ENCODE measurements around the gene TMEM117. TPM values are rescaled to one million over a fixed set of nuclear protein-coding genes. Genes with fewer than 3 reads are reported as not detected.

Gene TMEM117
- total RNA-seq, 4 donors from 2014 or later, result 16.9 to 24.9 (median 21.1) TPM

GRCh38 chr12:44117337-44117736 is 281.5 kb downstream of the TMEM117 start:
- 97 to 100% methylated on average over 1 of the region's 1 CpG for WGBS, 2 donors
- Histone ChIP-seq H3K27ac (no peak overlapping the region), H3K4me3 (no peak overlapping the region), H3K4me1 (peaks cover 0 to 11% (median 0%) of the 10 kb centered on the region in 4 donors), H3K36me3 (no peaks in the 10 kb centered on the region), H3K9me3 (no peaks in the 10 kb centered on the region), H3K27me3 (no peaks in the 10 kb centered on the region)
- DNase-seq (ENCODE audit: low spot score in 2 of 2), result no peak
- TF ChIP-seq EP300 (IDR thresholded peaks at IDR 0.05) (no peak), POLR2A (IDR thresholded peaks at IDR 0.05) (no peak), CTCF (IDR thresholded peaks at IDR 0.05) (no peak)

GRCh38 chr12:44118946-44119345 is 283.1 kb downstream of the TMEM117 start:
- H3K27me3 ChIP-seq, result no peaks in the 10 kb centered on the region
- no peak overlapping the region for H3K27ac ChIP-seq
- H3K4me1 ChIP-seq, result peaks cover 0 to 11% (median 0%) of the 10 kb centered on the region in 4 donors
- DNase-seq (ENCODE audit: low spot score in 2 of 2), result no peak
- TF ChIP-seq POLR2A (IDR thresholded peaks at IDR 0.05) (no peak), EP300 (IDR thresholded peaks at IDR 0.05) (no peak), CTCF (IDR thresholded peaks at IDR 0.05) (no peak)
- H3K9me3 ChIP-seq, result peaks cover 0 to 13% (median 0%) of the 10 kb centered on the region in 4 donors
- H3K4me3 ChIP-seq, result no peak overlapping the region
- no peaks in the 10 kb centered on the region for H3K36me3 ChIP-seq

- 90 to 100% methylated on average over 1 of the region's 1 CpG for WGBS, 2 donors
- H3K4me1 ChIP-seq, result peaks cover 0 to 18% (median 0%) of the 10 kb centered on the region in 4 donors
- H3K27ac ChIP-seq, result no peak overlapping the region
- TF ChIP-seq POLR2A (IDR thresholded peaks at IDR 0.05), result no peak
- TF ChIP-seq CTCF (IDR thresholded peaks at IDR 0.05), result no peak
- TF ChIP-seq EP300 (IDR thresholded peaks at IDR 0.05), result no peak
- DNase-seq (ENCODE audit: low spot score in 2 of 2), result no peak
- no peaks in the 10 kb centered on the region for H3K27me3 ChIP-seq
- peaks cover 0 to 13% (median 0%) of the 10 kb centered on the region in 4 donors for H3K9me3 ChIP-seq
- H3K36me3 ChIP-seq, result no peaks in the 10 kb centered on the region
- H3K4me3 ChIP-seq, result no peak overlapping the region
Observed at GRCh38 chr12:44126806-44127205, 290.9 kb downstream of the TMEM117 start.

GRCh38 chr12:44127966-44128710 is 292.3 kb downstream of the TMEM117 start:
- WGBS, 2 donors, result 66 to 90% methylated on average over 1 of the region's 1 CpG
- Histone ChIP-seq H3K27ac (no peak overlapping the region), H3K4me3 (no peak overlapping the region), H3K4me1 (peaks cover 0 to 18% (median 0%) of the 10 kb centered on the region in 4 donors), H3K27me3 (no peaks in the 10 kb centered on the region), H3K36me3 (no peaks in the 10 kb centered on the region), H3K9me3 (peaks cover 0 to 7% (median 0%) of the 10 kb centered on the region in 4 donors)
- DNase-seq (ENCODE audit: low spot score in 2 of 2), result no peak
- TF ChIP-seq EP300 (IDR thresholded peaks at IDR 0.05), result no peak
- no peak for TF ChIP-seq CTCF (IDR thresholded peaks at IDR 0.05)
- no peak for TF ChIP-seq POLR2A (IDR thresholded peaks at IDR 0.05)

GRCh38 chr12:44143175-44143574 is 307.3 kb downstream of the TMEM117 start:
- WGBS, 2 donors, result 88 to 90% methylated on average over 3 of the region's 3 CpGs
- TF ChIP-seq EP300 (IDR thresholded peaks at IDR 0.05) (no peak), CTCF (IDR thresholded peaks at IDR 0.05) (no peak), POLR2A (IDR thresholded peaks at IDR 0.05) (no peak)
- no peak for DNase-seq (ENCODE audit: low spot score in 2 of 2)

More at GRCh38 chr12:44143175-44143574, 307.3 kb downstream of the TMEM117 start:
- H3K36me3 ChIP-seq, result peaks cover 0 to 5% (median 0%) of the 10 kb centered on the region in 3 donors
- no peaks in the 10 kb centered on the region for H3K9me3 ChIP-seq
- H3K4me1 ChIP-seq, result no peaks in the 10 kb centered on the region
- no peak overlapping the region for H3K4me3 ChIP-seq
- H3K27me3 ChIP-seq, result no peaks in the 10 kb centered on the region
- H3K27ac ChIP-seq, result no peak overlapping the region

All from tibial nerve (tissue), 4 donors.